NCI-H128 (cell line): ENCODE measurements around the gene IGHMBP2.

Experiments used
- DNase-seq: peaks from one replicate; lab custom pipeline; 2025; ENCODE audit not compliant: unreplicated experiment; lab: John Stamatoyannopoulos, UW

The IGHMBP2 gene

GRCh38 chr11:68889948-68890446 lies 13.7 kb upstream of the IGHMBP2 start:
- DNase-seq, result no peak

GRCh38 chr11:68890490-68891231 lies 13.0 kb upstream of the IGHMBP2 start:
- no peak for DNase-seq

- no peak for DNase-seq
These were observed 12.2 kb upstream of the IGHMBP2 start for GRCh38 chr11:68891351-68891948.

GRCh38 chr11:68892576-68892975 lies 11.1 kb upstream of the IGHMBP2 start:
- no peak for DNase-seq

GRCh38 chr11:68893282-68893681 lies 10.4 kb upstream of the IGHMBP2 start:
- DNase-seq, result no peak

GRCh38 chr11:68896171-68896959 lies 7.3 kb upstream of the IGHMBP2 start:
- DNase-seq, result no peak

GRCh38 chr11:68897441-68897840 lies 6.2 kb upstream of the IGHMBP2 start:
- no peak for DNase-seq

GRCh38 chr11:68900835-68901381 lies 2.8 kb upstream of the IGHMBP2 start:
- DNase-seq, result no peak

GRCh38 chr11:68904248-68904847 lies 657 bp downstream of the IGHMBP2 start:
- no peak for DNase-seq

GRCh38 chr11:68905421-68906360 lies 2.0 kb downstream of the IGHMBP2 start:
- no peak for DNase-seq

- no peak for DNase-seq
These were observed 4.6 kb downstream of the IGHMBP2 start for GRCh38 chr11:68908273-68908672.

- no peak for DNase-seq
These were observed 7.3 kb downstream of the IGHMBP2 start for GRCh38 chr11:68910965-68911364.

GRCh38 chr11:68911731-68912130 lies 8.0 kb downstream of the IGHMBP2 start:
- no peak for DNase-seq

- DNase-seq, result no peak
These were observed 8.6 kb downstream of the IGHMBP2 start for GRCh38 chr11:68912254-68912653.

GRCh38 chr11:68913188-68913587 lies 9.5 kb downstream of the IGHMBP2 start:
- no peak for DNase-seq

GRCh38 chr11:68914761-68915160 lies 11.1 kb downstream of the IGHMBP2 start:
- DNase-seq, result no peak

GRCh38 chr11:68916439-68916838 lies 12.7 kb downstream of the IGHMBP2 start:
- no peak for DNase-seq

- no peak for DNase-seq
These were observed 19.9 kb downstream of the IGHMBP2 start for GRCh38 chr11:68923614-68924013.

GRCh38 chr11:68924073-68924925 lies 20.6 kb downstream of the IGHMBP2 start:
- DNase-seq, result no peak
